Cardiac septum (tissue), 1 donor: ENCODE results near the gene PLOD2. TPM values are rescaled to one million over a fixed set of nuclear protein-coding genes. Genes with fewer than 3 reads are reported as not detected.

ENCODE experiments used
- DNase-seq: peaks from one replicate; pipeline ENCODE4 v3.0.0-alpha.2; 2020; ENCODE audit warnings: low spot score
- intact Hi-C: fragments of 100-400 bp; cut with DNase I; formaldehyde crosslinking; loops from one replicate; pipeline ENCODE4 v1.14.0; 2022
- total RNA-seq: library from RNA; stranded (reverse); fragmentation: NEBNext Ultra II Directional; extraction: Animal tissue kit (Norgen Biotek cat#: 25700); gene quantifications from one replicate; pipeline ENCODE4 v1.2.1, GENCODE V29; 2021
- donor health status: DM: no; HTN: no; CAD: no.

Gene PLOD2
- total RNA-seq, 1 donor from 2014 or later: 27.3 TPM

DNA sequence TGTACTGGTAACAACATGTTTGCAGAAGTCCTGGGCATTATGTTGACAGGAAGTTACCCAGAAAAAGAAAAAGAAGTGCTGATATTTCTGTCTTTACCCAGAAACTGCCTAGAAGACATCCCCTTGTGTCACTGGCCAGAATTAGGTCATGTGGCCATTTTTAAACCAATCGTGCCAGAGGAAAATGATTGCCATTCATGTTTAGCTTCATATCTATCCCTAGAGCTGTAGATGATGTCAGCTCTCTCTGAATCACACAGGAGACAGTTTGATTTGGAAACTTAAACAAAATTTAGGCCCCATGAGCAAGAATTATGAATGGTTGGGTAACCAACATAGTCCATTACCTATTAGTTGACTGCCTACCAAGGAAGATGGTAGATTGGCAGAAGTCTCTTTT is 8.9 kb upstream of the PLOD2 start:
- no peak for DNase-seq
- intact Hi-C loops: no loop called here

DNA sequence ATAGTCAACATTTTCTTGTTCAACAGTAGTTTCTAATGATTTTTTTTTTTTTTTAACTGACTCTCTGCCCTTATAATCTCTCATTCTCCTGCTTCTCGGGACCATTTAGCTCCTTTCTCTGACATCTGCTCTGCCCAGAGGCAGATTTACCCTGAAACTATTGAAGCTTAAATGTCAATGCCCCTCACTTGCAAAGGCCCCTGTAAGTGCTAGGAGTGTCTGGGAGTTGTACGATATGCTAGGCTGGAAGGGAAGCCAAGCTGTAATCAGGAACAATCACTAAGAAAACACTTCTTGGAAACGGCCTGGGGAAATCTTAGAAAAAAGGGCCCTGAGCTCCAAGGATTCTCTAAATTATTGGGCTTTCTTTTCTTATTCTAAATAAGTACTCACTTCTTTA is 5.8 kb upstream of the PLOD2 start:
- intact Hi-C loops: no loop called here

DNA sequence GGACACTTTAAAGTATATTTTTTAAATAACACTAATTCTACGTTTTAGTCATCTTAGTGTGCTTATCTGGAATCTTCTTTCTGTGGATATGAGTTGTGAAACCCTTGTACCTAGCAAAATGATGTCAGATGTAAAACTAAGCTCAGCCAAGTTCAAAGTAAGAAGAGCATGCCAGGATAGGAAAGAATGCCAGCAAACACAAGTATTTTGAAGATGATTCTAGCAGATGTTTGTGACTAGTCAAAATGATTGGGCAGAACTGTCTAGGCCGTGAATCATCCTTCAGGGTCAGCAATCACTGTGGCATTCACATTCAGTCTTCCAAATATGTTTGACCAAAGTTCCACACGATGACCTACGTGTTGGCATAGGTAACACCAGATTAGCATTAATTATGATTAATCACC is 5.4 kb upstream of the PLOD2 start:
- DNase-seq: no peak
- intact Hi-C loops: no loop called here

More for the DNA sequence above, 5.8 kb upstream of the PLOD2 start:
- no peak for DNase-seq

DNA sequence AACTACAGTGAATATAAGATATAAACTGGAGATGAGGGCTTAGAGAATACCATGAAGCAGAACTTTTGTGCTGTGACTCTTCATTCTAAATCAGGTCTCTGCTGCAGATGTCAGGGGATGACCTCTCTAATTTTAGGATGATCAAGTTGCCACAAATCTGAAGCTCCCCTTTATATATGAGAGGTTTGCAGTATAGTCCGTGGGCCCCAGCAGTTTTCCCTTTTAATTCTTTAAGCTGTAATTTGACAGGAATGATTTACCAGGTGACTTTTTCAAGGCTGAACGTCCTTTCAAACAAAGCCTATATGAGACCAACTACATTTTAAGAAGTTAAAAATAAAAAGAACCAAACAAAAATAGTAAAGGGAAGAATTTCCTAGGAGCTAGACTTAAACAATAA is 4.9 kb upstream of the PLOD2 start:
- intact Hi-C loops: no loop called here
- no peak for DNase-seq

DNA sequence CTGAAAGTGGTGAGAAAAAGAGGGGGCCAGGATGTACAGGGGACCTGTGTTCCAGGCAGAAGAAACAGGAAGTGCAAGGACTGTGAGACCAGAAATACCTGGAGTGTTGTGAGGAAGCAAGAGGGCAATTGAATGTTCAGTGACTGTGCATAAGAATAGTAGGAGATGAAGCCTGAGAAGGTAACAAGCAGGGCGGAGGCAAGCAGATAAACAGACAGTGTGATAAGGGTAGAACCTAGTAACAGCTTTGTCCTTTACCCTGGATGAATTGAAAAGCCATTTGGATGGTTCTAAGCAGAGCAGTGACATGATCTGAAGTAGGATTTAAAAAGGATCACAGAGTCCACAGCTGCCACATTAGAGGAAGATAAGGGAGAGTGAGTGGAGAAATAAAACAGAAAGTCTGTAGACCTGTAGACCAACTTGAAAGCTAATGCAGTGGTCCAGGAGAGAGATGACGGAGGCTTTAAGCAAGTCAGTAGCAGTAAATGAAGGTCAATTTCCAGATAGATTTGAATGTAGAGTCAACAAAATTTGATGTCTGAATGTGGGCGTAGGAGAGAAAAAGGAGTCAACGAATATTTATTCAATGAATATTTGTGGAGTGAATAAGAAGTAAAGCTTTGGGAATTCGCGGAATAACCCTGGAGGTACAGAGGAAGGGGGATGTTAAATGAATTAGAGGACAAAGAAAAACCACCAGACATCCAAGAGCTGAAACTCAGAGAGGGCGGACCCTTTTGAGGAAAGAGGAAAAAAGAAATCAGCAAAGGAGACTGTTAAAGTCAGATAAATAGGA is 4.2 kb upstream of the PLOD2 start:
- intact Hi-C loops: loop anchor here (5.0 kb wide), 1 partner anchor 93 kb away; no protein-coding TSS in a partner anchor
- no peak for DNase-seq

DNA sequence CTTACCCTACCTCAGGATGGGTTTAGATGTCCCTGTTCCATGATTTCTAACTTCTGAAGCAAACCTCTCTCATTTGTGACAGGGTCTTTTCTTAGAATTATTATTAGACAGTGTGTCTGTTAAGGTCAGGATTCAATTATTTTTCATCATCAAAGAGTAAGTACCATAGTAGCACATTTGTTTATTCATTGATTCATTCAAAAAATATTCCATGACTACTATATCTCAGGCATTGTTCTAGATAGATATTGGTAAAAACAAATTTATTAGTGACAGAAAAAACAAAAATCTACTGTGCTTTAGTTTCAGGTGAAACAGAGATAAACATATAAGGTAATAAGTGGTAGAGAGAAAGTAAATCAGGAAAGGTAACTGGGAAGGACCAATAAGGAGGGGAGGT is 3.5 kb upstream of the PLOD2 start:
- intact Hi-C loops: loop anchor here (5.0 kb wide), 1 partner anchor 92 kb away; no protein-coding TSS in a partner anchor
- DNase-seq: no peak

DNA sequence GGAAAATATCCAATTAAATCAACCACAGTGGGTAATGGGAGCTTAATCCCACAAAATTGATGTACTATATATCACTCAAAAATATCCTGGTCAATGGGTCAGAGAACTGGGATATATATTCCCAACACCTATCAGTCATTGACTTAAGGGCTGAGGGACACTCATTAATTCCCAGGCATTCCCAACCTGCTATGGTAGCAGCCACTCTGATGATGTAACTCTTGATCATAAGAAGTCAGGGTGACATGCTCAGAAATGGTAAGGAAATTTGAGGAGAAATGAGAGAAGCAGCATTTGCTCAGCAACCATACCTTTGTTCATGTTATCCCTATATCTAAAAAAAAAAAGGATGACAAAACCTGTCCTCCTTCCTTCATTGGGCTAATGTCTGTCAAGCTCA is 3.1 kb upstream of the PLOD2 start:
- DNase-seq: no peak
- intact Hi-C loops: loop anchor here (5.0 kb wide), 1 partner anchor 92 kb away; no protein-coding TSS in a partner anchor

DNA sequence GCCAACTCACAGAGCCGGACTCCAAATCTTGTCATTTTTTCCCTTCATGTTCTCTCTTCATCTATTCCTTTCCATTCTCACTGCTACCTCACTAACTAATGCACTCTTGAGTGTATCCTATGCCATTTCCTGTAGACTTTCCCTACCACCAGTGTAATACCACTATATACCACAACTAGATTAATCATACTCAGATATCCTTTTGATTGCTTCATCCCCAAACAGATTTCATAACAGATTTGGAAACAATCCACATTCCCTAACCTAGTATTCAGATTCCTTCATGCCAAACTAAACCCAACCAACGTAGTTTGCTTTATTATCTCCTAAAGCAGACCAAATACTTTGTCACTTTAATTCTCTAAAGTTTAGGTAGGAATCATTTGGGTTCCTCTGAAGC is 2.6 kb upstream of the PLOD2 start:
- intact Hi-C loops: loop anchor here (5.0 kb wide), 1 partner anchor 91 kb away; no protein-coding TSS in a partner anchor
- no peak for DNase-seq

DNA sequence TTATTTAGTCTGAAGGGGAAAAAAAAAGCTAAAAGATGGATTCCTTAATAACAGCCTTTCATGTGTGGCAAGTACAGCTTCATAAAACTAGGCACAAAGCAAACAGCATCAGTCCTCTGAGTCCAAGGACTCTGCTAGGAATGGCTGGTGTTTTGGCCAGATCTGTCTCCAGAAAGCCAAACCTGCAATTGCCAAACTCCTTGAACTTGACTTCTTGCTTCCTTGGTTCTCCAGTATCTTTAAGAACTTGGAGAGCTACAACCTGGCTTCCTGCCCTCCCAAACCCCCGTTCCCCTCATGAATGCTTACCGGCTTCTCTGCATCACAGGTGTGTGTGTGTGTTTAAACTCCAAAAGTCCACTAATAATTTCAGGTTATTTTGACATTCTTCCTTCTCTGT is 1.6 kb upstream of the PLOD2 start:
- intact Hi-C loops: loop anchor here (5.0 kb wide), 1 partner anchor 90 kb away; no protein-coding TSS in a partner anchor
- no peak for DNase-seq

DNA sequence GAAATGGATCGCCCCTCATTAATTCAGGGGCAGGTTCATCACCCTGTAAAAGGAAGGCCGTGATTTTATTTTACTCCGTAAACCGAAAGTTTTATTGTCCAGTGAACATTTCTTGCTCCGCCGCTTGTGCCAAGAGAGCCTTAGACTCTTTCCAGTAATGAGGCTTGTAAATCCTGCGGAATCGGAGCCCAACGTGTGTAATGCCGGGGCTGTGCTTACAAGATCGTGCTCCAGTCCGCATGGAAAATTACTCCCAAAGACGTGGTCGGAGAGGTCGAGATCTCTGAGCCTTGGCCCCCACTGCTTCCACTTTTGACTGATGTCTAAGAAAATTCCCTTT is 649 bp upstream of the PLOD2 start:
- intact Hi-C loops: loop anchor here (5.0 kb wide), 1 partner anchor 89 kb away; no protein-coding TSS in a partner anchor
- DNase-seq: no peak

DNA sequence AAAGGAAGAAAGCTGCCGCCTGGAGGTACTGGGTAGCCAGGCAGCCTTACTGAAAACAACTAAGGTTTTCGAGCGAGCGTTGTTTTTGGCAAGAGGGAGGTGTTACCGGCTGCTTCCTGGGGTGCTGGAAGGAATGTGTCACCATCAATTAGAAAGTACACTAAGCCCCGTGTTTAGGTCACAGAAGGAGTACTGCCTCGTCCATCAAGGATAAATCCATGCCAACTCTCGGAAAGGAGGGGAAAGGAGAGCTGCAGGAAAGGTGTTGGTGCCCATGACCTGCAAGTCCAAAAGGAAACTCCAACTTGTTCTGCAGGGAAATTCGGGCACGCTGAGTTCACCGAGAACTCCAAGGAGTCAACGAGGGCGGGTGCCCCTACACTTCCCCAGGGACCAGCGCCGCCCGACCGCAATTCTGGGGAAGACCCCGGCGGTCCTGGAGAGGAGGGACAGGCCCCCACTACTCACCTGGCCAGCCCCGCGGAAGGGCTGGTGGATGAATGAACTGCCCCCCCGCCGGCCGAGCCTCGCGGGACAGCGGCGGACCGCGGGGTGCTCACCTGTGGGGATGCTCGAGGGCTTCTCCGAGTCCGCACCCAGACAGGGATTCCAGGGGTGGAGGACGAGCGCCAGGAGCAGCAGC is 542 bp downstream of the PLOD2 start:
- intact Hi-C loops: loop anchor here (5.0 kb wide), 1 partner anchor 88 kb away; no protein-coding TSS in a partner anchor
- DNase-seq: peak; percentile 83

DNA sequence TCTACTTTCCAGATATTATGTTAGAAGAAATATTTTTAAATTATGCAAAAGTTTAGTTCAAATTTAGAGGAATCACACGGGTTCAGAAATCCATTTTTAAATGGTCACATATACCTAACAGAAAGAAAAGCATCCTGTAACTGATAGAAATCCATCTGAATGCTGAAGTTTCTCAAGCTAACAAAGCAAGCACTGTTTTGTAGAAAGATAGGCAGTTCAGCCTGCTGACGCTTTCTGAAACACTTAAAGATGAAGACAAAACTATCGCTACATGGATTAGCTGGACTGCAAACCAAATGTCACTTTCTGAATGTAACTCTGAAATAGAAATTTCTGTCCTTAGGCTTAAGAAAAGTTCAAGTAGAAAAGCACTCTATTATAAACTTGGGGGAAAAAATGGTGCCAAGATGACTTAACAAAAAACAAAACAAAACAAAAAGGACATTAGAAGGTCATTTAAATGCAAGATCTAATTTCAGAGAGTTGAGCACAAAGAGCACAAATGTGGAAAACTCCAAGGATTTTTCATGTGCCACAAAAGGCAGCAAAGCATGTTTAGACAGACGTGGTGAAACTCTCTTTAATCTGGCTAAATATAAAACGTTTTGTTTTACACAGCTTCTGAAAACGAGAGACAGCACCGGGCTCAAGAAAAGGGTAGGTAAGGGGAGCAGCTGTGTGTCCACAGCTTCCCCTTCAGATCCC is 1.2 kb downstream of the PLOD2 start:
- DNase-seq: no peak
- intact Hi-C loops: loop anchor here (5.0 kb wide), 1 partner anchor 87 kb away; no protein-coding TSS in a partner anchor

DNA sequence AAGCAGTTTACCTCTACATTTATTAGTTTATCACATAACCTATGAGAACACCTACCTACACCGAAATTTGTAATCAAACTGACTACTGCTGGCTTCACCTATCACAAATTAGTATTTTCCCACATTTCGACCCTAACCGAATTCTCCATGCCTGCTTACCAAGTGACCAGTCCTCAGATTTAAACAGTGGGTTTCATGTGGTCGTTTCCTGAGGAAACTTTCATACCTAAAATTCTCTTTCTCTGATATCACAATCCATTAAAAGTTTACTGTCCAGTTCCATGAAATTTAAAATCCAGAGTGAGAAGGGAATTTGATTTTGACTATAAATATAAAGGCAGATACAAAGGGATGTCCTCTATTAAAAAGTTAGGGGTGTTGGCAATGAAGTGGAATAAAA is 1.9 kb downstream of the PLOD2 start:
- no peak for DNase-seq
- intact Hi-C loops: no loop called here

DNA sequence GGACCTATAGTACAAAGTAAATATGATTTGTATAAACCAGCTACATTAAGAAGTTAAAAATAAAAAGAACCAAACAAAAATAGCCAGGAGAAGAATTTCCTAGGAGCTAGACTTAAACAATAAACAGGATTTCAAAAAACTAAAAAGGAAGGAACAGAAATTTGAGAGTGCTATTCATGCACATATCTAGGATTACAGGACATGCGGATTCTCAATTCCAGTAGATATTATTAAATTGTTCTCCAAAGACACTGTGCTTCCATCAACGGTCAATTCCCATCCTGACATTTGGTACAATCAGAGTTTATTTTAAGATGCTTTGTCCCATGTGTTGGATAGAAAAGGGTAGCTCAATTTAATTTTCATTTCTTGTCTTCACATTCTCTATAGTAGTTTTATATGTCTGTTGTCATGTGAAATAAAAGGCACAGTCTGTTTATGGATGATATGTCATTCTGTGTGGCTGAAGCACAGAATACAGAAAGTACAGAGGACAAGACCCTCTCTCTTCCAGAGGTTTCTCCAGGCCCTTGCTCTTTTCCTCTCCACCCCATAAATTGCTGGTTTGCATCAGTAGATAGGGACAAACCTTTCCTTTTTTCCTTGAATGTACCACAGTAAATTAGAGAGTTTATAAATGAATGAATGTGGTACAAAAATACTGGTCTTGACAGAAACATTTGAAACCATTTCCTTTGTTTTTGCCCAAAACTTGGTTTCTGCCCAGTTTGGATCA is 3.5 kb downstream of the PLOD2 start:
- intact Hi-C loops: no loop called here
- no peak for DNase-seq

DNA sequence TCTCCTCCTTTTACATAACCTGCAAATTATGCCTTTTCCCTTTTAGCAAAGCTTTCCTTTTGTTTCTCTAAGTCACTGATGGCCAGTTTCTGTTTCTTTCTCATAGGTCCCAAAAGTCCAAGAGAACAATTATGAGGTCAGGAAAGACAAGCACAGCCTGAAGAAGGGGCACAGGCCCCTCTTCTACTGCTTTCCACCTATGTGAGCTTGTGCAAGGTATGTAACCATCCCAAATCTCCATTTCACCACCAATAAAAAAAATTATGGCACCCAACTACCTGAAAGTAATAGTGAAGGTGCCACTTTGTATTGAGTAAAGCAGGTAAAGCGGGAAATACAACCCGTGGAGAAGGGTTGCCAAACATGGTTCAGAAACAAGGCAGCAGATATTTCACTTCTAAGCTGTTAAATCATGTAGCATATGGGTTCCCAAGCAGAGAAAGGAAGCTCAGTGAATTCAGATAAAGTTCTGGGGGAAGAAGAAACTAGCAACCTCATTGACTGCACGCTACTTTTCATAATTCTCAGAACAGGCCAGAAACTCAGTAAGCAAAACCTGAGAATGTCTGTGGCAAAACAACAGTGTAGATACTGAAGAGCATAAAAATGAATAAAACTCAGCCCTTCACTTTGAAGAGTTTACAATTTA is 4.2 kb downstream of the PLOD2 start:
- intact Hi-C loops: no loop called here

DNA sequence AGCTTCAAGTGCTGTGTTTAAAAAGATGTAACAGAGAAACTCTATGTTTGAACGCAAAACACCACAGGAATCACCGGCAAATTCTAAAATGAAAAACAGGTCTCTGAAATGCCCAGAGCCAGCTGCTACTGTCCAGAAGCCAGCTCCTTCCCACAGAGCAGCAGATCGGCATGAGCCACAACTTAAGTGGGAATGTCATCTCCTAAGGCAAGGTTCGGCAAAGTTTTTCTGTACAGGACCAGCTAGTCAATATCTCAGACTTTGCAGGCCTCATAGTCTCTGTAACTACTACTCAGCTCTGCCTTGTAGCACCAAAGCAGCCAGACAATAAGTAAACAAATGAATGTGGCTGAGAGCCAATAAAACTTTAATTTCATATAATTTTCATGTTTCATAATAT is 4.9 kb downstream of the PLOD2 start:
- intact Hi-C loops: no loop called here
- DNase-seq: no peak

More for the DNA sequence above, 4.2 kb downstream of the PLOD2 start:
- DNase-seq: no peak

DNA sequence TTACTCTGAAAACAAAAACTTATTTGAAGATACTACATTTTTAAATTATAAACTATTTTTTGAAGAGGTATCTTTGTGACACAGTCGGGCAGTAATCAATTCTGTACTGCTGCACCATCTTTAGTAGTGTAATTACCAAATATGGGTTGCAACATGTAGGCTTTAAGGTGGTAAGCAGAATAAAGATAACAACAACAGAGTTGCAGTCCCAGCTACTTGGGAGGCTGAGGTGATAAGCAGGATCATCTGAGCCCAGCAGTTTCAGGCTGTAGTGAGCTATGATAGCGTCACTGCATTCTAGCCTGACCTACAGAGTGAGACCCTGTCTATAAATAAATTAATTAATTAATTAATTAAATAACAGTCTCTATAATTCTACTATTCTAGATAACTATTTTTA is 6.0 kb downstream of the PLOD2 start:
- intact Hi-C loops: no loop called here
- no peak for DNase-seq

DNA sequence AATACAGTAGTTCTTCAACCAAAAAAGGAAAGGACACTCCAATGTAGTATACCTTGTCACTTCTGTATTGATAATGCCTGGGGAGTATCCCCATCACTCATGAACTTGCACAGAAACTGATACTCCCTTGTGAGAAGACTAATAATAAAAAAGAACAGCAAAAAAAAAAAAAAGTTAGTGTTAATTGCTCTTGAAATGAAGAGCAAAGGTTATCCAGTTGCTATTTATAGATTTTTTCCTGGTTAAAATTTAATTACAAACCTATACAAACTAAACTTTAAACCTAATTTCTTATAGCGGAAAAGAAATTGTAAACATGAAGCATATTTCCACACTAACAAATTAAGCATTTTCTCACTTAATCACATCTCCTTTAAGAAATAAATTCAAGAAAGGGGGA is 6.7 kb downstream of the PLOD2 start:
- no peak for DNase-seq

DNA sequence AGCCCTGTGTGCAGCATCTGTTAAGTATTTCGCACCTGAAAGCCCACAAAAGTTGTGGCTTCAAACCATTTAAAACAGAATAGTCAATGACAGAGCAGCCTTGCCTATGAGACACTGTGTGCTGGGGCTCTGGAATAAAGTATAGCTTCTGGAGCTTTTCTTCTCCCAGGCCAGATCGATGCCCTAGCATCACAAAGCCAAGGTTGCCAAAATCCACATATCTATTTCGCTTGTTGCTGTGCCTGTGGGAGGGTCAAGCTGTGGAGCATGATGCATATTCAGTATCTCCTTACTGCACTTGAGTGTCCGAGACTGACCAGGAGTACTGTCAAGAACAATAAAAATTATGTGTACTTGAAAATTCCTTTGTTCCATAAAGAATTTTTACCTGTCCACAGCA is 7.6 kb downstream of the PLOD2 start:
- no peak for DNase-seq
- intact Hi-C loops: no loop called here

More for the DNA sequence above, 6.7 kb downstream of the PLOD2 start:
- intact Hi-C loops: no loop called here
